ENCODE measurements around the gene PARD3B.

GRCh38 chr2:205338156-205338555 lies 792.9 kb downstream of the PARD3B start:
- TF ChIP-seq, protein P1, sequence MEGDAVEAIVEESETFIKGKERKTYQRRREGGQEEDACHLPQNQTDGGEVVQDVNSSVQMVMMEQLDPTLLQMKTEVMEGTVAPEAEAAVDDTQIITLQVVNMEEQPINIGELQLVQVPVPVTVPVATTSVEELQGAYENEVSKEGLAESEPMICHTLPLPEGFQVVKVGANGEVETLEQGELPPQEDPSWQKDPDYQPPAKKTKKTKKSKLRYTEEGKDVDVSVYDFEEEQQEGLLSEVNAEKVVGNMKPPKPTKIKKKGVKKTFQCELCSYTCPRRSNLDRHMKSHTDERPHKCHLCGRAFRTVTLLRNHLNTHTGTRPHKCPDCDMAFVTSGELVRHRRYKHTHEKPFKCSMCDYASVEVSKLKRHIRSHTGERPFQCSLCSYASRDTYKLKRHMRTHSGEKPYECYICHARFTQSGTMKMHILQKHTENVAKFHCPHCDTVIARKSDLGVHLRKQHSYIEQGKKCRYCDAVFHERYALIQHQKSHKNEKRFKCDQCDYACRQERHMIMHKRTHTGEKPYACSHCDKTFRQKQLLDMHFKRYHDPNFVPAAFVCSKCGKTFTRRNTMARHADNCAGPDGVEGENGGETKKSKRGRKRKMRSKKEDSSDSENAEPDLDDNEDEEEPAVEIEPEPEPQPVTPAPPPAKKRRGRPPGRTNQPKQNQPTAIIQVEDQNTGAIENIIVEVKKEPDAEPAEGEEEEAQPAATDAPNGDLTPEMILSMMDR (IDR thresholded peaks at IDR 0.05) = no peak
- TF ChIP-seq POLR2AphosphoS5 (IDR thresholded peaks at IDR 0.05) (no peak), POLR2A (IDR thresholded peaks at IDR 0.05) (no peak), EP300 (IDR thresholded peaks at IDR 0.05; ENCODE audit: low read depth) (no peak)

All from transverse colon (tissue), 4 donors.